OCI-LY1 (cell line): ENCODE results near the gene SLC25A13.

ENCODE experiments used
- H2AFZ ChIP-seq: fragments of 200-600 bp; sonication (generic), shearing (Covaris generic); 2 replicates; pipeline ENCODE4 v1.6.0; 2014; ENCODE audit warnings: antibody characterized with exemption, mild to moderate bottlenecking, low read length
- H3F3A ChIP-seq: fragments of 200-600 bp; sonication (generic), shearing (Covaris generic); 2 replicates; pipeline ENCODE4 v1.6.0; 2014; ENCODE audit warnings: mild to moderate bottlenecking, antibody characterized with exemption, low read length, moderate library complexity; ENCODE audit not compliant: insufficient read depth
- H3K27ac ChIP-seq: fragments of 200-600 bp; sonication (generic); 2 replicates; pipeline ENCODE4 v1.5.1; 2014; ENCODE audit warnings: low read length, mixed run types, mild to moderate bottlenecking, low read depth; ENCODE audit not compliant: poor library complexity, severe bottlenecking
- H3K27me3 ChIP-seq: fragments of 200-600 bp; sonication (generic); 2 replicates; pipeline ENCODE4 v1.6.0; 2014; ENCODE audit warnings: antibody characterized with exemption, mild to moderate bottlenecking, low read length, moderate library complexity; ENCODE audit not compliant: insufficient read depth
- H3K36me3 ChIP-seq: fragments of 200-600 bp; sonication (generic); 2 replicates; pipeline ENCODE4 v1.6.1; 2014; ENCODE audit warnings: mild to moderate bottlenecking, antibody characterized with exemption, low read length, moderate library complexity, mixed read lengths; ENCODE audit not compliant: insufficient read depth
- H3K4me1 ChIP-seq: fragments of 200-600 bp; sonication (generic); 2 replicates; pipeline ENCODE4 v1.5.1; 2014; ENCODE audit warnings: mild to moderate bottlenecking, low read length, moderate library complexity; ENCODE audit not compliant: insufficient read depth, severe bottlenecking
- H3K4me2 ChIP-seq: fragments of 200-600 bp; sonication (generic), shearing (Covaris generic); 2 replicates; pipeline ENCODE4 v1.6.1; 2014; ENCODE audit warnings: low read length
- H3K4me3 ChIP-seq: fragments of 200-600 bp; sonication (generic); 2 replicates; pipeline ENCODE4 v1.5.1; 2014; ENCODE audit warnings: low read length, low read depth, mild to moderate bottlenecking, mixed read lengths; ENCODE audit not compliant: poor library complexity, severe bottlenecking
- H3K79me2 ChIP-seq: fragments of 200-600 bp; shearing (Covaris generic); 2 replicates; pipeline ENCODE4 v1.6.1; 2016; ENCODE audit warnings: mixed run types, low read length, mixed read lengths; ENCODE audit not compliant: insufficient read depth
- H3K9ac ChIP-seq: fragments of 200-600 bp; sonication (generic), shearing (Covaris generic); 2 replicates; pipeline ENCODE4 v1.6.1; 2014; ENCODE audit warnings: mild to moderate bottlenecking, low read length, mixed read lengths
- H3K9me2 ChIP-seq: fragments of 200-600 bp; sonication (generic), shearing (Covaris generic); 2 replicates; pipeline ENCODE4 v1.6.1; 2014; ENCODE audit warnings: low read depth, mild to moderate bottlenecking, low read length, mixed read lengths
- H3K9me3 ChIP-seq: fragments of 200-600 bp; shearing (Covaris generic); 2 replicates; pipeline ENCODE4 v1.6.1; 2014; ENCODE audit warnings: low read length, mixed read lengths
- H4K20me1 ChIP-seq: fragments of 200-600 bp; sonication (generic), shearing (Covaris generic); 2 replicates; pipeline ENCODE4 v1.6.0; 2016; ENCODE audit warnings: mild to moderate bottlenecking, low read length; ENCODE audit not compliant: insufficient read depth
- CTCF ChIP-seq: fragments of 200-600 bp; sonication (generic), shearing (Covaris generic); IDR thresholded peaks from 2 replicates; pipeline ENCODE4 v1.5.1; 2017; ENCODE audit warnings: mild to moderate bottlenecking, antibody characterized with exemption, low read length, moderate library complexity, mixed read lengths
- EZH2 ChIP-seq: fragments of 200-600 bp; sonication (generic), shearing (Covaris generic); IDR thresholded peaks from 2 replicates; pipeline ENCODE4 v1.8.0; 2017; ENCODE audit warnings: borderline replicate concordance, mixed run types, mild to moderate bottlenecking, antibody characterized with exemption, low read length, moderate library complexity, mixed read lengths

Gene SLC25A13

GRCh38 chr7:96330193-96330592 lies 8.3 kb upstream of the SLC25A13 start:
- TF ChIP-seq CTCF (no peak), EZH2 (no peak)

GRCh38 chr7:96329241-96329640 lies 7.3 kb upstream of the SLC25A13 start:
- no peaks in the 10 kb centered on the region for H3K79me2 ChIP-seq
- no peak overlapping the region for H3K9ac ChIP-seq
- H3K4me3 ChIP-seq = no peak overlapping the region
- H3K27me3 ChIP-seq = no peaks in the 10 kb centered on the region
- no peak overlapping the region for H3K27ac ChIP-seq
- H3K4me2 ChIP-seq = no peak overlapping the region
- H3K9me3 ChIP-seq = no peaks in the 10 kb centered on the region
- TF ChIP-seq EZH2 (no peak), CTCF (no peak)
- no peaks in the 10 kb centered on the region for H4K20me1 ChIP-seq
- no peaks in the 10 kb centered on the region for H3K9me2 ChIP-seq
- H3F3A ChIP-seq = no peaks in the 10 kb centered on the region
- H3K4me1 ChIP-seq = peaks cover 10% of the 10 kb centered on the region
- H2AFZ ChIP-seq = no peak overlapping the region
- H3K36me3 ChIP-seq = no peaks in the 10 kb centered on the region; the same call in 1 of the 2 replicates

More at GRCh38 chr7:96330193-96330592, 8.3 kb upstream of the SLC25A13 start:
- no peak overlapping the region for H3K27ac ChIP-seq
- no peaks in the 10 kb centered on the region for H3K79me2 ChIP-seq
- H3F3A ChIP-seq = no peaks in the 10 kb centered on the region
- no peak overlapping the region for H3K9ac ChIP-seq
- no peaks in the 10 kb centered on the region for H3K9me2 ChIP-seq
- no peak overlapping the region for H3K4me3 ChIP-seq
- H4K20me1 ChIP-seq = no peaks in the 10 kb centered on the region
- no peaks in the 10 kb centered on the region for H3K27me3 ChIP-seq
- no peaks in the 10 kb centered on the region for H3K9me3 ChIP-seq
- H3K4me2 ChIP-seq = no peak overlapping the region
- peaks cover 10% of the 10 kb centered on the region for H3K4me1 ChIP-seq
- no peaks in the 10 kb centered on the region; the same call in 1 of the 2 replicates for H3K36me3 ChIP-seq
- H2AFZ ChIP-seq = no peak overlapping the region

- Histone ChIP-seq H3K4me3 (no peak overlapping the region), H4K20me1 (no peaks in the 10 kb centered on the region), H3K4me1 (peaks cover 10% of the 10 kb centered on the region), H3K4me2 (no peak overlapping the region), H3K27me3 (no peaks in the 10 kb centered on the region), H3K9ac (no peak overlapping the region), H3K79me2 (no peaks in the 10 kb centered on the region), H2AFZ (no peak overlapping the region), H3K27ac (no peak overlapping the region), H3K9me2 (no peaks in the 10 kb centered on the region), H3K36me3 (no peaks in the 10 kb centered on the region; the same call in 1 of the 2 replicates), H3K9me3 (no peaks in the 10 kb centered on the region), H3F3A (no peaks in the 10 kb centered on the region)
- TF ChIP-seq EZH2 (no peak), CTCF (no peak)
Observed at GRCh38 chr7:96328016-96328415, 6.1 kb upstream of the SLC25A13 start.
